Thyroid gland (tissue), 4 donors: ENCODE results near the gene ESRP2. TPM values are rescaled to one million over a fixed set of nuclear protein-coding genes. Genes with fewer than 3 reads are reported as not detected.

Source experiments
- DNase-seq, 2 donors: peaks; one replicate each; pipeline ENCODE4 v3.0.0-alpha.2; 2019
- H3K27ac ChIP-seq, 3 donors: fragments of 200-600 bp; sonication (generic); 1 replicate in 2 of 3; 2 replicates in 1 of 3; pipeline ENCODE4 v1.5.1; 2016 to 2019; ENCODE audit warnings: mild to moderate bottlenecking in 1 of 3, moderate library complexity in 1 of 3
- H3K27me3 ChIP-seq: fragments of 200-600 bp; sonication (generic); one replicate; pipeline ENCODE4 v1.5.1; 2019
- H3K36me3 ChIP-seq, 2 donors: fragments of 200-600 bp; sonication (generic); one replicate each; pipeline ENCODE4 v1.5.1; 2016 to 2019
- H3K4me1 ChIP-seq, 2 donors: fragments of 200-600 bp; sonication (generic); one replicate each; pipeline ENCODE4 v1.5.1; 2017 to 2019
- H3K4me3 ChIP-seq, 3 donors: fragments of 200-600 bp; sonication (generic); replicated peaks in 1 of 3; 1 replicate in 2 of 3; 2 replicates in 1 of 3; pipeline ENCODE4 v1.5.1; 2016; ENCODE audit warnings: mild to moderate bottlenecking in 1 of 3
- H3K9me3 ChIP-seq: fragments of 200-600 bp; sonication (generic); one replicate; pipeline ENCODE4 v1.5.1; 2017
- POLR2A ChIP-seq, 2 donors: fragments of 450-650 bp; IDR thresholded peaks; one replicate each; pipeline ENCODE4 v1.6.1; 2017; ENCODE audit warnings: antibody characterized with exemption in 2 of 2, mild to moderate bottlenecking in 2 of 2, moderate library complexity in 1 of 2
- WGBS, 2 donors: methylation state at CpG; one replicate each; pipeline ENCODE4 v1.1.5; 2017; 5-methylcytosine and 5-hydroxymethylcytosine counted together
- intact Hi-C: fragments of 100-400 bp; cut with DNase I; formaldehyde crosslinking; loops from one replicate; pipeline ENCODE4 v1.15.1; 2023
- total RNA-seq, 4 donors: library from RNA; depleted of rRNA; stranded (reverse); fragments of >200 nt; gene quantifications; one replicate each; pipeline ENCODE4 v1.2.3, GENCODE V29; 2016
- TF ChIP-seq, protein P1 (sequence below), 6 experiments: fragments of 200-600 bp in 3 of 6; fragments of 450-650 bp in 3 of 6; sonication (generic) in 3 of 6; IDR thresholded peaks; one replicate each; pipeline ENCODE4 v1.5.1; 2016 to 2019; ENCODE audit warnings: antibody characterized with exemption in 6 of 6, mild to moderate bottlenecking in 2 of 6, inconsistent platforms in 1 of 6, moderate library complexity in 1 of 6

ESRP2 gene
- total RNA-seq, 4 donors from 2014 or later: 42.9 to 86.9 (median 50.5) TPM

DNA sequence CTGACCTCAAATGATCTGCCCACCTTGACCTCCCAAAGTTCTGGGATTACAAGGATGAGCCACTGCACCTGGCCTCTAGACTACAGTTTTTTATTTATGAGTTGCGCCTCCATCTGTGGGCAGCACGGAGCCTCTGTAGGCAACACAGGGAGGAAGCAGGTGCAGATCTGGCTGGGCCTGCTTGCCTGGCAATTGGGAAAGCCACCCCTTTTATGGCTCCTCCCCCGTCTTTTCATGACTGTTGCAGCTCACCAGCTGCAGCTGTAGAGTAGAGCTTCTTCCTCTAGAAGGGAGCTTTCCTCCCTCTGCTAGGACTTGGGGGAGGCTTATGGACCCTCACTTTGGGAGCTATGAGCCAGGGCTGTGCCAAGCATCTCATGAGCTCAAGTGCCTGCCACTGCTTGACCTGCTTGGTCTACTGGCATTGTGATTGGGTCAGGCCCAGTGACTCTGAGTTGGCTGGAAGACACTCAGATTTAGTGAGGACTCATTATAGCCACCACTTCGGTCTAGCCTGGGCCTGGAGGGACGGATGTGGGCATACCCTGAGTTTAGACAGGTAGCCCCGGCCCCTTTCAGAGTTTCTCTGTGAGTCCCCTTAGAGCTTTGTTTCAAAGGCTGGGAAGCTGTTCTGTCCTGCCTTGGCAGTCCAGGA, 21.5 kb upstream of the ESRP2 start:
- TF ChIP-seq POLR2A (IDR thresholded peaks at IDR 0.05): no peak
- WGBS, 2 donors: 61 to 68% methylated on average over 4 to 6 of the region's 6 CpGs
- Histone ChIP-seq H3K27me3 (no peaks in the 10 kb centered on the region), H3K4me3 (no peak overlapping the region), H3K4me1 (peaks cover 25 to 40% of the 10 kb centered on the region in 2 donors), H3K36me3 (peaks cover 23 to 24% of the 10 kb centered on the region in 2 donors), H3K27ac (peak overlapping the region; percentile 81 to 99 (median 95)), H3K9me3 (no peaks in the 10 kb centered on the region)
- peak; percentile 64 to 68 for DNase-seq
- intact Hi-C loops: no loop called here

DNA sequence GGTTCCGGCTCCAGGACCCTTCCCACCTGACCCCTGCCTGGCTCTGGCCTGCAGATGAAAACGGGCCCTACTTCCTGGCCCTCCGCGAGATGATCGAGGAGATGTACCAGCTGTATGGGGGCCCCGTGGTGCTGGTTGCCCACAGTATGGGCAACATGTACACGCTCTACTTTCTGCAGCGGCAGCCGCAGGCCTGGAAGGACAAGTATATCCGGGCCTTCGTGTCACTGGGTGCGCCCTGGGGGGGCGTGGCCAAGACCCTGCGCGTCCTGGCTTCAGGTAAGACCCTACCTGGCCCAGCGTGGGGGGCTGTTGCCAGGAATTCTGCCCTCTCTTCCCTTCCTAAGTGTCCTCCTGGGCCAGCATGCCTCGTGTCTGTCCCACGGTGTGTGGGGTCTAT, 19.8 kb upstream of the ESRP2 start:
- intact Hi-C loops: no loop called here
- peaks cover 24 to 31% of the 10 kb centered on the region in 2 donors for H3K36me3 ChIP-seq
- no peak overlapping the region for H3K4me3 ChIP-seq
- H3K9me3 ChIP-seq: no peaks in the 10 kb centered on the region
- peaks cover 25 to 36% of the 10 kb centered on the region in 2 donors for H3K4me1 ChIP-seq
- TF ChIP-seq POLR2A (IDR thresholded peaks at IDR 0.05): no peak
- TF ChIP-seq, protein P1, sequence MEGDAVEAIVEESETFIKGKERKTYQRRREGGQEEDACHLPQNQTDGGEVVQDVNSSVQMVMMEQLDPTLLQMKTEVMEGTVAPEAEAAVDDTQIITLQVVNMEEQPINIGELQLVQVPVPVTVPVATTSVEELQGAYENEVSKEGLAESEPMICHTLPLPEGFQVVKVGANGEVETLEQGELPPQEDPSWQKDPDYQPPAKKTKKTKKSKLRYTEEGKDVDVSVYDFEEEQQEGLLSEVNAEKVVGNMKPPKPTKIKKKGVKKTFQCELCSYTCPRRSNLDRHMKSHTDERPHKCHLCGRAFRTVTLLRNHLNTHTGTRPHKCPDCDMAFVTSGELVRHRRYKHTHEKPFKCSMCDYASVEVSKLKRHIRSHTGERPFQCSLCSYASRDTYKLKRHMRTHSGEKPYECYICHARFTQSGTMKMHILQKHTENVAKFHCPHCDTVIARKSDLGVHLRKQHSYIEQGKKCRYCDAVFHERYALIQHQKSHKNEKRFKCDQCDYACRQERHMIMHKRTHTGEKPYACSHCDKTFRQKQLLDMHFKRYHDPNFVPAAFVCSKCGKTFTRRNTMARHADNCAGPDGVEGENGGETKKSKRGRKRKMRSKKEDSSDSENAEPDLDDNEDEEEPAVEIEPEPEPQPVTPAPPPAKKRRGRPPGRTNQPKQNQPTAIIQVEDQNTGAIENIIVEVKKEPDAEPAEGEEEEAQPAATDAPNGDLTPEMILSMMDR (IDR thresholded peaks at IDR 0.05): no peak
- no peaks in the 10 kb centered on the region for H3K27me3 ChIP-seq
- H3K27ac ChIP-seq: peak overlapping the region in 2 of 3 donors; percentile 30 to 81
- WGBS, 2 donors: 91% methylated on average over 5 to 18 of the region's 18 CpGs
- no peak for DNase-seq

DNA sequence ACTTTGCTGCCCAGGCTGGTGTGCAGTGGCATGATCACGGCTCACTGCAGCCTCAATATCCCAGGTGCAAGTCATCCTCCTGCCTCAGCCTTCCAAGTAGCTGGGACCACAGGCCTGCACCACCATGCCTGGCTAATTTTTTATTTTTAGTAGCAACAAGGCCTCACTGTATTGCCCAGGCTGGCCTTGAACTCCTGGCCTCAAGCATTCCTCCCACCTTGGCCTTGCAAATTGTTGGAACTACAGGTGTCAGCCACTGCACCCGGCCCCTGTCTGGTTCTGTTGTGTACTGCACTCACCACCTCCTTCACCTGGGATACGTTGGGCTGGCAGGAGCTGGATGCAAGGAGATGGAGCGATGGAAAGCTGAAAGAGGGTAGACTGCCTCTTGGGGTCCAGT, 17.8 kb upstream of the ESRP2 start:
- Histone ChIP-seq H3K4me1 (peaks cover 18 to 21% of the 10 kb centered on the region in 2 donors), H3K36me3 (peaks cover 22 to 26% of the 10 kb centered on the region in 2 donors), H3K27me3 (no peaks in the 10 kb centered on the region), H3K9me3 (no peaks in the 10 kb centered on the region), H3K4me3 (no peak overlapping the region), H3K27ac (no peak overlapping the region)
- TF ChIP-seq POLR2A (IDR thresholded peaks at IDR 0.05): no peak
- TF ChIP-seq, protein P1 (IDR thresholded peaks at IDR 0.05): no peak
- no peak for DNase-seq
- intact Hi-C loops: no loop called here
- 94 to 98% methylated on average over 4 of the region's 4 CpGs for WGBS, 2 donors

DNA sequence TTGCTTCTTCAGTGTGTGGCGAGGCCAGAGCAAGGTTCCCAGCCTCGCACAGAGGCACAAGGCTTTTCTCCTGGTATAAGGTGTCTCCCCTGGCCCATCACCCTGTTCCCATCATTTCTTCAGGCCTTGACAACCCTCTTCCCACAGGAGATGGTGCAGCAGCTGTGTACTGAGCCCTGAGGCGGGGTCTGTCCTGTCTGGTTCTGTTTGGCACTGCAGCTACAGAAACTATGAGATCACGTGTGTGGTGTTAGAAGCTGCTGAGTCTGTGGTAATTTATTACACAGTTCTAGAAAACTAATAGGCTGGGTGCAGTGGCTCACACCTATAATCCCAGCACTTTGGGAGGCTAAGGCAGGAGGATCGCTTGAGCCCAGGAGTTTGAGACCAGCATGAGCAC, 16.5 kb upstream of the ESRP2 start:
- Histone ChIP-seq H3K27me3 (no peaks in the 10 kb centered on the region), H3K4me1 (peaks cover 7 to 10% of the 10 kb centered on the region in 2 donors), H3K4me3 (no peak overlapping the region), H3K36me3 (peaks cover 22 to 26% of the 10 kb centered on the region in 2 donors), H3K27ac (no peak overlapping the region), H3K9me3 (no peaks in the 10 kb centered on the region)
- intact Hi-C loops: no loop called here
- TF ChIP-seq POLR2A (IDR thresholded peaks at IDR 0.05): no peak
- TF ChIP-seq, protein P1 (IDR thresholded peaks at IDR 0.05): no peak
- DNase-seq: no peak
- WGBS, 2 donors: 89 to 98% methylated on average over 5 of the region's 5 CpGs

DNA sequence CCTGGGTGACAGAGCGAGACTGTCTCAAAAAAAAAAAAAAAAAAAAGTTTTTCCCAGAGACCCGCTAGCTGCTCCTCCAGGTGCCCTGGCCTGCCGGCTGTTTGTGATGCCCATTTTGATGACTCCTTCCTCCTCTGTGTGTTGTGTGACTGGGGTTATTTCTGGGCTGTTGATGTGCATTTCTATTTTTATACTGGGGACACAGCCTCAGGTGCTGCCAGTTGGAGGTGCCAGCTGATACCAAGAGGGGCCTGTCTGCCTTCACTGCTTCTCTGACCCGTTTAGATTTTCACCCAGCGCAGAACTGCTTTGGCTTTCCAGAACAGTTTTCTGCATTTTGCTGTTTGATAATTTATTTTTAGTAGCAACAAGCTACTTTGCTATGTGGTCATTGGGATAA, 15.9 kb upstream of the ESRP2 start:
- intact Hi-C loops: no loop called here
- TF ChIP-seq, protein P1 (IDR thresholded peaks at IDR 0.05): no peak
- TF ChIP-seq POLR2A (IDR thresholded peaks at IDR 0.05): no peak
- 90 to 94% methylated on average over 5 of the region's 5 CpGs for WGBS, 2 donors

More for the DNA sequence above, 15.9 kb upstream of the ESRP2 start:
- Histone ChIP-seq H3K9me3 (no peaks in the 10 kb centered on the region), H3K27me3 (no peaks in the 10 kb centered on the region), H3K4me1 (peaks cover 4 to 10% of the 10 kb centered on the region in 2 donors), H3K36me3 (peaks cover 22 to 26% of the 10 kb centered on the region in 2 donors), H3K27ac (no peak overlapping the region), H3K4me3 (no peak overlapping the region)
- no peak for DNase-seq
